Neutrophil (primary cell): ENCODE results near the gene IL19.

Experiments used
- H3K27ac ChIP-seq: fragments of 200-600 bp; sonication (generic); 2 replicates; pipeline ENCODE4 v1.5.1; 2016; ENCODE audit warnings: mild to moderate bottlenecking, moderate library complexity
- H3K27me3 ChIP-seq: fragments of 200-600 bp; sonication (generic); 2 replicates; pipeline ENCODE4 v1.6.0; 2016; ENCODE audit warnings: mild to moderate bottlenecking
- H3K36me3 ChIP-seq: fragments of 200-600 bp; sonication (generic); 2 replicates; pipeline ENCODE4 v1.5.1; 2017
- H3K4me1 ChIP-seq, 2 experiments: fragments of 200-600 bp in 1 of 2; sonication (generic) in 1 of 2; 1 replicate in 1 of 2; 2 replicates in 1 of 2; pipeline versions ENCODE4 v1.5.1 to v1.6.1; 2013 to 2016; ENCODE audit warnings: low read depth in 1 of 2, low read length in 1 of 2, mild to moderate bottlenecking in 1 of 2, moderate library complexity in 1 of 2; ENCODE audit not compliant: control insufficient read depth in 1 of 2, insufficient read depth in 1 of 2
- H3K4me3 ChIP-seq, 2 experiments: fragments of 200-600 bp in 1 of 2; sonication (generic) in 1 of 2; 1 replicate in 1 of 2; 2 replicates in 1 of 2; pipeline ENCODE4 v1.5.1; 2013 to 2016; ENCODE audit warnings: low read depth in 1 of 2, low read length in 1 of 2, mild to moderate bottlenecking in 1 of 2, moderate library complexity in 1 of 2
- H3K9me3 ChIP-seq: fragments of 200-600 bp; sonication (generic); 2 replicates; pipeline ENCODE4 v1.5.1; 2016
- TF ChIP-seq, protein P1 (sequence below): fragments of 200-600 bp; sonication (generic); IDR thresholded peaks from 2 replicates; pipeline ENCODE4 v1.5.1; 2016; ENCODE audit warnings: antibody characterized with exemption

IL19 gene

DNA sequence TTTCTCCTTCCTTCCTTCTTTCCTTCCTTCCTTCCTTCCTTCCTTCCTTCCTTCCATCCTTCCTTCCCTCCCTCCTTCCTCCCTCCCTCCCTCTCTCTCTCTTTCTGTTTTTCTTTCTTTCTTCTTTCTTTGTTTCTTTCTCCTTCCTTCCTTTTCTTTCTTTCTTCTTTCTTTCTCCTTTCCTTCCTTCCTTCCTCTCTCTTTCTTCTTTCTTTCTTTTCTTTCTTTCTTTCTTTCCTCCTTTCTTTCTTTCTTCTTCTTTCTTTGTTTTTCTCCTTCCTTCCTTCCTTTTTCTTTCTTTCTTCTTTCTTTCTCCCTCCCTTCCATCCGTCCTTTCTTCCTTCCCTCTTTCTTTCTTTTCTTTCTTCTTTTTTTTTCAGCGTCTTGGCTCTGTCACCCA is 18.1 kb upstream of the IL19 start:
- no peaks in the 10 kb centered on the region for H3K36me3 ChIP-seq
- H3K4me3 ChIP-seq: no peak overlapping the region
- peaks cover under 1 to 4% of the 10 kb centered on the region in 2 experiments for H3K4me1 ChIP-seq
- H3K27ac ChIP-seq: no peak overlapping the region
- TF ChIP-seq, protein P1, sequence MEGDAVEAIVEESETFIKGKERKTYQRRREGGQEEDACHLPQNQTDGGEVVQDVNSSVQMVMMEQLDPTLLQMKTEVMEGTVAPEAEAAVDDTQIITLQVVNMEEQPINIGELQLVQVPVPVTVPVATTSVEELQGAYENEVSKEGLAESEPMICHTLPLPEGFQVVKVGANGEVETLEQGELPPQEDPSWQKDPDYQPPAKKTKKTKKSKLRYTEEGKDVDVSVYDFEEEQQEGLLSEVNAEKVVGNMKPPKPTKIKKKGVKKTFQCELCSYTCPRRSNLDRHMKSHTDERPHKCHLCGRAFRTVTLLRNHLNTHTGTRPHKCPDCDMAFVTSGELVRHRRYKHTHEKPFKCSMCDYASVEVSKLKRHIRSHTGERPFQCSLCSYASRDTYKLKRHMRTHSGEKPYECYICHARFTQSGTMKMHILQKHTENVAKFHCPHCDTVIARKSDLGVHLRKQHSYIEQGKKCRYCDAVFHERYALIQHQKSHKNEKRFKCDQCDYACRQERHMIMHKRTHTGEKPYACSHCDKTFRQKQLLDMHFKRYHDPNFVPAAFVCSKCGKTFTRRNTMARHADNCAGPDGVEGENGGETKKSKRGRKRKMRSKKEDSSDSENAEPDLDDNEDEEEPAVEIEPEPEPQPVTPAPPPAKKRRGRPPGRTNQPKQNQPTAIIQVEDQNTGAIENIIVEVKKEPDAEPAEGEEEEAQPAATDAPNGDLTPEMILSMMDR: no peak
- no peaks in the 10 kb centered on the region for H3K27me3 ChIP-seq
- H3K9me3 ChIP-seq: no peaks in the 10 kb centered on the region

DNA sequence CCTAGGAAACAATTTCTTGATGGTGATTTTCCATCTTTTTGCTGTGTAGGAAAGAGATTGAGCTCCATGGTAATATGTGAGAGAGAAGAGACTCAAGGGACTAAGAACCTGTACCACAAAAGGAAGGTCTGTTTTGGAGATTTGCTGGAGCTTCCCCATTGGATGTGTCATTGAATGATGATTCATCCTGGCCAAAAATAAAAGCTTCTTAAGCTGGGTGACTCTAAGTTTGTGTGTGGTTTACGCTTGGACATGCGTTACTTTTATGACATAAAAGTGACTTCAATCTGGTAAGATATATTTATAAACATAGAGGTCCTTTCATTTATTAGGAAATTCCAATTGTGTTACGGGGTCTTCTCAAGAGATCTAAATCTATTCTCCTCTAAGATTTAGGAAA is 17.4 kb upstream of the IL19 start:
- TF ChIP-seq, protein P1: no peak
- H3K27me3 ChIP-seq: no peaks in the 10 kb centered on the region

DNA sequence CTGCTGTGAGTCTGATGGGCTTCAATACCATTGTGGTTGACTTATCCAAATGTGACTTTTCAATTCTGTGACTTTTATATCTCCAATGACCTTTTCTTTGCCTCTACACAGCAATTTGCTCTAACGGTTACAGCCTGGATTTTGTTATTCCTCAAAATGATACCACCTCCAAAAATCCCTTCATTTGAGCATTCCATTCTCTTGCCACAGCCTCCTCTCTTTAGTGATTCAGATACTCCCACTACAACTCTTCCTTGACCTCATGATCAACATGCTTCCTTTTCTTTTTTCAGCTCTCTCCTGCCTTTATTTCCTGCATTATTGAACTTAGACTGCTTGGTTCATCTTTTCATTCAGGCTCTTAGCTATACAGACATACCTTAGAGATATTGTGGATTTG is 16.6 kb upstream of the IL19 start:
- no peaks in the 10 kb centered on the region for H3K9me3 ChIP-seq
- TF ChIP-seq, protein P1: no peak
- H3K4me3 ChIP-seq: no peak overlapping the region
- no peaks in the 10 kb centered on the region for H3K27me3 ChIP-seq
- no peaks in the 10 kb centered on the region for H3K36me3 ChIP-seq
- H3K27ac ChIP-seq: no peak overlapping the region
- H3K4me1 ChIP-seq: peaks cover 6 to 13% of the 10 kb centered on the region in 2 experiments

More for the DNA sequence above, 17.4 kb upstream of the IL19 start:
- no peaks in the 10 kb centered on the region for H3K36me3 ChIP-seq
- no peak overlapping the region for H3K27ac ChIP-seq
- H3K9me3 ChIP-seq: no peaks in the 10 kb centered on the region
- no peak overlapping the region for H3K4me3 ChIP-seq
- peaks cover 6 to 11% of the 10 kb centered on the region in 2 experiments for H3K4me1 ChIP-seq

DNA sequence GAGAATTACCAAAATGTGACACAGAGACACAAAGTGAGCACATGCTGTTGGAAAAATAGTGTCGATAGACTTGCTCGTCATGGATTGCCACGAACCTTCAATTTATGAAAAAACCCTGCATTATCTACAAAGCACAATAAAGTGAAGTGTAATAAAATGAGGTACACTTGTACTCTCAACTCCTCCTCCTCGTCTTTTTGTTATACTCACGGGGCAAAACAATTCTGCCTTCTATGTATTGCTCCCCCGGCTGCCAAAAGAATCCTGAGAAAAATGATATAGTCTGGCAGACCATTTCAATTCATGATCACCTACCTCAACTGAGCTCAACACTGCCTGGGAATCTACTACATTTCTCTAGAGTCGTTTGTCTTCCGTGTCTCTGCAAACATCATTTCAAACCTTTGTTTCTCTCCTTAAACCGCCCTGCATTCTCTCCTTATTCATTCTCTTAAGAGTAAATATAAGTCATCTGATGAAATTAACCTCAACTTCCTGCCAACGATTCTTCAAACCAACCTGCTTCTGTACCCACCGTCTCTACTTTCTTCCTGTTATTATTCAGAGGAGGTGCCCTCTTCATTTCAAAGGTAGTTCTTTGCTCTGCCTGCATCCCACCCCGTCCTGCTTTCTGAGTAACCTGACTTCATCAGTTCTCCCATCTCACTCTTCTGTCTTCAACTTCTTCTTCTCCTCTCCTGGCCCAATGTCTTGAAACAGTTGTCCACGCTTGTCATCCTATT is 12.9 kb upstream of the IL19 start:
- Histone ChIP-seq H3K9me3 (no peaks in the 10 kb centered on the region), H3K36me3 (no peaks in the 10 kb centered on the region), H3K27me3 (no peaks in the 10 kb centered on the region), H3K4me3 (no peak overlapping the region), H3K4me1 (peaks cover 6 to 13% of the 10 kb centered on the region in 2 experiments), H3K27ac (no peak overlapping the region)
- TF ChIP-seq, protein P1: no peak

DNA sequence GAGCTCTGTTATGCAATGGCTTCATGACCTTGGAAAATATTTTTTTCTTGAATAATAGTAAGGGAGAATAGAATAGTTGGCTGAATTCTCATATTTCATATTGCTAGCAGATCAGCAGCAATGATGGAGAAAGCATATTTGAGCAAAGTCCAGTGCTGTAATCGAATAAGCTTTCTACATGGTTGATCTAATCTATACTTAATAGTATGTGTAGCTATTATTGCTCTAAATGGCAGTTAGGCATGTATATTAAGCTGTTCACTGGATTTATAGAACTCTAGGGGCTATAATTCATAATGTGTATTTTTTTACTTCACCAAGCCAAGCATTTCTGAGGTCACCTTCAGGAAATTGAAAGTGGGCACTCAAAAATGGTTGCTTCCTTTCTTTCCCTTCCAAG is 10.0 kb upstream of the IL19 start:
- Histone ChIP-seq H3K36me3 (no peaks in the 10 kb centered on the region), H3K4me1 (peaks cover 6 to 18% of the 10 kb centered on the region in 2 experiments), H3K9me3 (no peaks in the 10 kb centered on the region), H3K27ac (no peak overlapping the region), H3K4me3 (no peak overlapping the region), H3K27me3 (no peaks in the 10 kb centered on the region)
- TF ChIP-seq, protein P1: no peak
